SK-N-SH (cell line): ENCODE measurements around the gene KCTD12. TPM values are rescaled to one million over a fixed set of nuclear protein-coding genes. Genes with fewer than 3 reads are reported as not detected.

Experiments
- CTCF ChIA-PET: fragments of 300-600, 350-600 bp; formaldehyde crosslinking; extraction: SDS; loops from one replicate; lab custom pipeline; 2021; lab: Yijun Ruan, JAX
- POLR2A ChIA-PET: fragments of 350-600 bp; sonication (Branson Sonifier 250); formaldehyde crosslinking; extraction: SDS; loops from one replicate; lab custom pipeline; 2020; ENCODE audit warnings: antibody characterized with exemption, inconsistent platforms; lab: Yijun Ruan, JAX
- DNase-seq: peaks from one replicate; pipeline ENCODE4 v3.0.0; 2012
- H2AFZ ChIP-seq: fragments of 200-600 bp; sonication (generic); 2 replicates; pipeline ENCODE4 v1.8.1; 2016; ENCODE audit warnings: antibody characterized with exemption, mild to moderate bottlenecking, low read depth
- H3F3A ChIP-seq: fragments of 200-600 bp; sonication (generic); replicated peaks from 2 replicates; pipeline ENCODE3; 2016; ENCODE audit warnings: antibody characterized with exemption, mild to moderate bottlenecking; ENCODE audit not compliant: insufficient read depth
- H3K27ac ChIP-seq, 2 experiments: fragments of 200-500 bp in 1 of 2; fragments of 200-600 bp in 1 of 2; sonication (Bioruptor generic) in 1 of 2; sonication (generic), shearing (Covaris generic) in 1 of 2; 2 replicates each; pipeline versions ENCODE4 v1.5.1 to v1.6.1; 2014 to 2016; ENCODE audit warnings: low read depth in 2 of 2, inconsistent platforms in 1 of 2, low read length in 1 of 2, mild to moderate bottlenecking in 1 of 2, mixed read lengths in 1 of 2
- H3K27me3 ChIP-seq: fragments of 200-600 bp; sonication (generic), shearing (Covaris generic); 2 replicates; pipeline ENCODE4 v1.6.1; 2016; ENCODE audit warnings: mixed run types; ENCODE audit not compliant: insufficient read depth
- H3K36me3 ChIP-seq, 2 experiments: fragments of 200-500 bp in 1 of 2; fragments of 200-600 bp in 1 of 2; sonication (Bioruptor generic) in 1 of 2; sonication (generic) in 1 of 2; replicated peaks in 1 of 2; 2 replicates each; pipeline versions ENCODE3 to v1.5.1; 2014 to 2016; ENCODE audit warnings: low read length in 1 of 2, mild to moderate bottlenecking in 1 of 2; ENCODE audit not compliant: insufficient read depth in 2 of 2, control insufficient read depth in 1 of 2
- H3K4me1 ChIP-seq, 2 experiments: fragments of 200-500 bp in 1 of 2; fragments of 200-600 bp in 1 of 2; sonication (Bioruptor generic) in 1 of 2; sonication (generic), shearing (Covaris generic) in 1 of 2; 2 replicates each; pipeline versions ENCODE4 v1.5.1 to v1.6.1; 2014 to 2016; ENCODE audit warnings: low read depth in 1 of 2, low read length in 1 of 2, mixed run types in 1 of 2; ENCODE audit not compliant: insufficient read depth in 2 of 2, control insufficient read depth in 1 of 2
- H3K4me2 ChIP-seq: fragments of 200-600 bp; sonication (generic), shearing (Covaris generic); 2 replicates; pipeline ENCODE4 v1.6.1; 2017; ENCODE audit warnings: mixed run types
- H3K4me3 ChIP-seq, 2 experiments: fragments of 200-500 bp in 1 of 2; fragments of 200-600 bp in 1 of 2; sonication (Bioruptor generic) in 1 of 2; sonication (generic), shearing (Covaris generic) in 1 of 2; 2 replicates each; pipeline versions ENCODE4 v1.5.1 to v1.8.1; 2014 to 2016; ENCODE audit warnings: low read depth in 2 of 2, inconsistent platforms in 1 of 2, low read length in 1 of 2, mild to moderate bottlenecking in 1 of 2, mixed read lengths in 1 of 2, moderate library complexity in 1 of 2
- H3K79me2 ChIP-seq: fragments of 200-600 bp; sonication (generic); 2 replicates; pipeline ENCODE4 v1.8.1; 2017; ENCODE audit warnings: mild to moderate bottlenecking; ENCODE audit not compliant: insufficient read depth
- H3K9ac ChIP-seq: fragments of 200-600 bp; sonication (generic); 2 replicates; pipeline ENCODE4 v1.6.1; 2017; ENCODE audit warnings: mixed run types
- H3K9me2 ChIP-seq: fragments of 200-600 bp; sonication (generic); 2 replicates; pipeline ENCODE4 v1.6.1; 2017; ENCODE audit warnings: mixed run types
- H3K9me3 ChIP-seq: fragments of 200-600 bp; sonication (generic); 2 replicates; pipeline ENCODE4 v1.6.1; 2017; ENCODE audit warnings: mixed run types, mild to moderate bottlenecking, moderate library complexity
- H4K20me1 ChIP-seq: fragments of 200-600 bp; sonication (generic); 2 replicates; pipeline ENCODE4 v1.6.1; 2017; ENCODE audit warnings: mild to moderate bottlenecking, mixed run types; ENCODE audit not compliant: insufficient read depth
- ELF1 ChIP-seq: IDR thresholded peaks from 2 replicates; pipeline ENCODE4 v1.4.0; 2012
- FOXJ3 ChIP-seq: sonication (generic); formaldehyde crosslinking; IDR thresholded peaks from 2 replicates; pipeline ENCODE4 v1.5.1; 2020; ENCODE audit warnings: mild to moderate bottlenecking, missing genetic modification reagents
- GABPA ChIP-seq: IDR thresholded peaks from 2 replicates; pipeline ENCODE4 v1.4.0; 2012; ENCODE audit warnings: low read depth, mild to moderate bottlenecking
- MEF2A ChIP-seq: IDR thresholded peaks from 2 replicates; pipeline ENCODE4 v1.4.0; 2012; ENCODE audit warnings: low read depth, borderline replicate concordance
- MXI1 ChIP-seq: IDR thresholded peaks from 2 replicates; pipeline ENCODE4 v1.6.1; 2012; ENCODE audit warnings: mild to moderate bottlenecking, low read depth, low read length, improper control_type of control experiment
- NRF1 ChIP-seq: IDR thresholded peaks from 2 replicates; pipeline ENCODE4 v1.6.1; 2012; ENCODE audit warnings: low read depth, mild to moderate bottlenecking, low read length
- RAD21 ChIP-seq: IDR thresholded peaks from 2 replicates; pipeline ENCODE4 v1.6.1; 2012; ENCODE audit warnings: mild to moderate bottlenecking, low read length
- RCOR1 ChIP-seq: fragments of 150-350 bp; IDR thresholded peaks from 2 replicates; pipeline ENCODE4 v1.6.1; 2017; ENCODE audit warnings: antibody characterized with exemption, low read length
- RFX5 ChIP-seq: IDR thresholded peaks from 2 replicates; pipeline ENCODE4 v1.6.1; 2012; ENCODE audit warnings: mild to moderate bottlenecking, improper control_type of control experiment, low read length
- SMC3 ChIP-seq: IDR thresholded peaks from 2 replicates; pipeline ENCODE4 v1.6.1; 2012; ENCODE audit warnings: low read depth, low read length, improper control_type of control experiment
- TAF1 ChIP-seq: IDR thresholded peaks from 2 replicates; pipeline ENCODE4 v1.6.1; 2012; ENCODE audit warnings: low read depth, mild to moderate bottlenecking, low read length, moderate library complexity, borderline replicate concordance
- WGBS: methylation state at CpG from one replicate; pipeline ENCODE4 v1.1.6; 2017; ENCODE audit warnings: low lambda C conversion rate; 5-methylcytosine and 5-hydroxymethylcytosine counted together
- polyA plus RNA-seq, 3 experiments: library from polyadenylated mRNA; depleted of rRNA; stranded (reverse); fragments of >200 nt; gene quantifications; 2 replicates each; pipeline ENCODE4 v1.2.3, GENCODE V29; 2012
- TF ChIP-seq, protein P1 (sequence below): IDR thresholded peaks from 2 replicates; pipeline ENCODE4 v1.6.1; 2012; ENCODE audit warnings: mild to moderate bottlenecking, low read depth, low read length, moderate library complexity
- TF ChIP-seq, protein P2 (sequence below): IDR thresholded peaks from 2 replicates; pipeline ENCODE4 v1.4.0; 2012; ENCODE audit warnings: low read depth
- TF ChIP-seq, protein P3 (sequence below): fragments of 150-350 bp; IDR thresholded peaks from 2 replicates; pipeline ENCODE4 v1.6.1; 2017; ENCODE audit warnings: antibody characterized with exemption, low read length, low read depth, borderline replicate concordance
- TF ChIP-seq, protein P4 (sequence below): fragments of 200-600 bp; sonication (generic); IDR thresholded peaks from 2 replicates; pipeline ENCODE4 v1.6.1; 2017; ENCODE audit warnings: antibody characterized with exemption, mild to moderate bottlenecking, moderate library complexity

The KCTD12 gene
- polyA plus RNA-seq, 1 of the 3 experiments (the other 2 are of a cell fraction) = 1.0 TPM

DNA sequence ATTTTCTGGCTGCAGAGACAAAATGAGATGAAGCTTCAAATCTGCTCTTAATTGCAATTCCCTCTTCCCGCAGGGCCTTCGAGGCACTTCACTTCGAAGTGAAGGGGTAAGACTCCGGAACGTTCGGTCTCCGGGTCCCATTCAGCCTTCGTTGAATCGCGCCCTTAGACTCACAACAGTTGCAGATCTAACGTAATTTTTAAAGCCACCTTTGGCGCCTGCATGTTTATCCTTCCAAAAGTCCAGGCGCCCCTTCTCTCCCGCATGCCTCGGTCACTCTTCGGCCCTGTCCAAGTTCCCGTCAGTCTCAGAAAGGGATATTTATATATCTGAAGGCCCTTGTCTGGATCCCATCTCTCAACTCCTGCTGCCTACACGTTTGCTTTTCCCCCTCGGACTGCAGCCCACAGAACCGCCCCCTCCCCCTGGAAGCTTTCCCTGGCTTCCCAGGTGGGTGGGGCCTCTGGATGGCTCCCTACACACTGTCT, 915 bp upstream of the KCTD12 start (continued):
- TF ChIP-seq, protein P1, sequence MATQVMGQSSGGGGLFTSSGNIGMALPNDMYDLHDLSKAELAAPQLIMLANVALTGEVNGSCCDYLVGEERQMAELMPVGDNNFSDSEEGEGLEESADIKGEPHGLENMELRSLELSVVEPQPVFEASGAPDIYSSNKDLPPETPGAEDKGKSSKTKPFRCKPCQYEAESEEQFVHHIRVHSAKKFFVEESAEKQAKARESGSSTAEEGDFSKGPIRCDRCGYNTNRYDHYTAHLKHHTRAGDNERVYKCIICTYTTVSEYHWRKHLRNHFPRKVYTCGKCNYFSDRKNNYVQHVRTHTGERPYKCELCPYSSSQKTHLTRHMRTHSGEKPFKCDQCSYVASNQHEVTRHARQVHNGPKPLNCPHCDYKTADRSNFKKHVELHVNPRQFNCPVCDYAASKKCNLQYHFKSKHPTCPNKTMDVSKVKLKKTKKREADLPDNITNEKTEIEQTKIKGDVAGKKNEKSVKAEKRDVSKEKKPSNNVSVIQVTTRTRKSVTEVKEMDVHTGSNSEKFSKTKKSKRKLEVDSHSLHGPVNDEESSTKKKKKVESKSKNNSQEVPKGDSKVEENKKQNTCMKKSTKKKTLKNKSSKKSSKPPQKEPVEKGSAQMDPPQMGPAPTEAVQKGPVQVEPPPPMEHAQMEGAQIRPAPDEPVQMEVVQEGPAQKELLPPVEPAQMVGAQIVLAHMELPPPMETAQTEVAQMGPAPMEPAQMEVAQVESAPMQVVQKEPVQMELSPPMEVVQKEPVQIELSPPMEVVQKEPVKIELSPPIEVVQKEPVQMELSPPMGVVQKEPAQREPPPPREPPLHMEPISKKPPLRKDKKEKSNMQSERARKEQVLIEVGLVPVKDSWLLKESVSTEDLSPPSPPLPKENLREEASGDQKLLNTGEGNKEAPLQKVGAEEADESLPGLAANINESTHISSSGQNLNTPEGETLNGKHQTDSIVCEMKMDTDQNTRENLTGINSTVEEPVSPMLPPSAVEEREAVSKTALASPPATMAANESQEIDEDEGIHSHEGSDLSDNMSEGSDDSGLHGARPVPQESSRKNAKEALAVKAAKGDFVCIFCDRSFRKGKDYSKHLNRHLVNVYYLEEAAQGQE = no peak
- TF ChIP-seq MEF2A (no peak), ELF1 (no peak), RFX5 (no peak), RAD21 (no peak)
- TF ChIP-seq, all 33 proteins: peak for 0

DNA sequence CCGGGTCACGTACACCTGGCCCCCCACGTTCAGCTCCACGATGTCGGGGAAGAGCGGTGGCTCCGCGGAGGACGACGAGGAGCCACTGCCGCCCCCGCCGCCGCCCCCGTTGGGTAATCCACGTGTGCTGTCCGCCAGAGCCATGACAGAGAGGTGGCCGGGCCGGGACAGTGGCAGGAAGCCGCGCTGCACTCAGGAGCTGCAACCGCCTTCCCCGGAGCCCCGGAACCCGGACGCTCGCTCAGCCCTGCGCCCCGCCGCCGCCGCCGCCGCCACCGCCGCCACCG, 257 bp downstream of the KCTD12 start:
- H3K27me3 ChIP-seq = no peaks in the 10 kb centered on the region
- H2AFZ ChIP-seq = peak overlapping the region; percentile 85
- H3K9ac ChIP-seq = peak overlapping the region; percentile 46; the same call in 1 of the 2 replicates
- ChIA-PET CTCF (interaction anchor here (0.6 to 7.8 kb wide), 32 partner anchors 8 to 1194 kb away, joined by 3 to 49 read pairs (median 4); no protein-coding TSS in a partner anchor), POLR2A (interaction anchor here (1.4 to 1.6 kb wide), 2 partner anchors 9 to 38 kb away, joined by 3 to 5 read pairs; no protein-coding TSS in a partner anchor)
- H4K20me1 ChIP-seq = no peaks in the 10 kb centered on the region
- no CpG with 5 or more reads among the region's 37 CpGs for whole genome bisulfite sequencing
- peaks cover 5% of the 10 kb centered on the region for H3F3A ChIP-seq
- no peaks in the 10 kb centered on the region for H3K36me3 ChIP-seq
- H3K4me1 ChIP-seq = peaks cover 0 to 13% of the 10 kb centered on the region in 2 experiments; a peak in 2 of 4 replicates
- no peak for DNase-seq
- no peaks in the 10 kb centered on the region for H3K9me3 ChIP-seq
- H3K27ac ChIP-seq = peak overlapping the region in 1 of 2 experiments; percentile 58; a peak in 2 of 4 replicates
- H3K79me2 ChIP-seq = peaks cover 6% of the 10 kb centered on the region; the same call in 1 of the 2 replicates
- TF ChIP-seq MEF2A = no peak
- no peak for TF ChIP-seq FOXJ3 (CRISPR knock-in tag)
- TF ChIP-seq MXI1 = peak; percentile 37; the same call in 1 of the 2 replicates
- TF ChIP-seq GABPA = no peak
- no peaks in the 10 kb centered on the region for H3K9me2 ChIP-seq
- peak overlapping the region; percentile 91 for H3K4me2 ChIP-seq
- H3K4me3 ChIP-seq = peak overlapping the region; percentile 67 to 70

DNA sequence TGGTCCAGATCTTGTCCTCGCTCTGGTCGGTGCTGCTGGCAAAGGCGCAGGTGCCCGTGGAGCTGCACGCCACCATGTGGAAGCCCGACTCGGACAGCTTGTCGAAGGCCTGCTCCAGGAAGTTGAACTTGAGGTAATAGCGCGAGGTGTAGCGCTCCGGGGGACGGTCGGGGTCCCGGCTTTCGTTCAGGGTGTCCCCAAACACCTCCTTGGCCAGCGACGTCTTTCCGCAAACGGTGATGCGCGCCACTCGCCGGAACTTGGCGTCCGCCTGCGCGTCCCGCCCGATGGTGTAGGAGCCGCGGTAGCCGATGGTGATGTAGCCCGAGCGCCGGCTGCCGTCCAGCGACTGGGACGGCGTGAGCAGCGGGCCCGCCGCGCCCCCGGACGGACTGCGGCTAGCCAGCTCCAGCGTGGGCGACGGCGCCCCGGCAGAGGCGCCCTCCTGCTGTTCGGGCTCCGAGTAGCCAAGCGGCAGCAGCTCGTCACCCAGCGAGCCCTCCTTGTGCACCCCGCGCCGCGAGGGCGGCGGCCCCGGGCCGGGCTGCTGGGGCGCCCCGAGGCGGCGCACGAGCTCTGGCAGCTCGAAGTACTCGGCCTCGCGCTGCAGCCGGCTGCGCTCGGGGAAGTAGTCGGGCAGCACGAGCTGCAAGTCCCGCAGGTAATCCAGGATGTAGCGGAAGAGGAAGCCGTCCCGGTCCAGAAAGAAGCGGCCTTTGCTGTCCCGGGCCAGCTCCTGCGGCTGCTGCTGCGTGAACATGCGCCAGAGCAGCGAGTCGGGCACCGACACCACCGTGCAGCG, 801 bp downstream of the KCTD12 start:
- Histone ChIP-seq H4K20me1 (no peaks in the 10 kb centered on the region), H3K4me2 (peak overlapping the region; percentile 91), H3F3A (peaks cover 6% of the 10 kb centered on the region), H2AFZ (peak overlapping the region; percentile 85), H3K79me2 (peaks cover 6% of the 10 kb centered on the region; the same call in 1 of the 2 replicates), H3K27me3 (no peaks in the 10 kb centered on the region), H3K4me1 (peaks cover 0 to 13% of the 10 kb centered on the region in 2 experiments; a peak in 2 of 4 replicates), H3K9me2 (no peaks in the 10 kb centered on the region), H3K4me3 (peak overlapping the region; percentile 67 to 70), H3K27ac (peak overlapping the region in 1 of 2 experiments; percentile 58; a peak in 2 of 4 replicates), H3K36me3 (no peaks in the 10 kb centered on the region), H3K9ac (peak overlapping the region; percentile 46; the same call in 1 of the 2 replicates), H3K9me3 (no peaks in the 10 kb centered on the region)
- TF ChIP-seq SMC3 (peak; percentile 64), MXI1 (peak; percentile 60; the same call in 1 of the 2 replicates), NRF1 (0 out of 2 replicates have a peak, but pooled peaks have one; percentile 17), RAD21 (peak; percentile 70), ELF1 (no peak), TAF1 (no peak), RCOR1 (no peak)
- TF ChIP-seq, protein P2, sequence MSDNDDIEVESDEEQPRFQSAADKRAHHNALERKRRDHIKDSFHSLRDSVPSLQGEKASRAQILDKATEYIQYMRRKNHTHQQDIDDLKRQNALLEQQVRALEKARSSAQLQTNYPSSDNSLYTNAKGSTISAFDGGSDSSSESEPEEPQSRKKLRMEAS = peak; percentile 79
- TF ChIP-seq, protein P3, sequence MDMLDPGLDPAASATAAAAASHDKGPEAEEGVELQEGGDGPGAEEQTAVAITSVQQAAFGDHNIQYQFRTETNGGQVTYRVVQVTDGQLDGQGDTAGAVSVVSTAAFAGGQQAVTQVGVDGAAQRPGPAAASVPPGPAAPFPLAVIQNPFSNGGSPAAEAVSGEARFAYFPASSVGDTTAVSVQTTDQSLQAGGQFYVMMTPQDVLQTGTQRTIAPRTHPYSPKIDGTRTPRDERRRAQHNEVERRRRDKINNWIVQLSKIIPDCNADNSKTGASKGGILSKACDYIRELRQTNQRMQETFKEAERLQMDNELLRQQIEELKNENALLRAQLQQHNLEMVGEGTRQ = no peak
- TF ChIP-seq, protein P4, sequence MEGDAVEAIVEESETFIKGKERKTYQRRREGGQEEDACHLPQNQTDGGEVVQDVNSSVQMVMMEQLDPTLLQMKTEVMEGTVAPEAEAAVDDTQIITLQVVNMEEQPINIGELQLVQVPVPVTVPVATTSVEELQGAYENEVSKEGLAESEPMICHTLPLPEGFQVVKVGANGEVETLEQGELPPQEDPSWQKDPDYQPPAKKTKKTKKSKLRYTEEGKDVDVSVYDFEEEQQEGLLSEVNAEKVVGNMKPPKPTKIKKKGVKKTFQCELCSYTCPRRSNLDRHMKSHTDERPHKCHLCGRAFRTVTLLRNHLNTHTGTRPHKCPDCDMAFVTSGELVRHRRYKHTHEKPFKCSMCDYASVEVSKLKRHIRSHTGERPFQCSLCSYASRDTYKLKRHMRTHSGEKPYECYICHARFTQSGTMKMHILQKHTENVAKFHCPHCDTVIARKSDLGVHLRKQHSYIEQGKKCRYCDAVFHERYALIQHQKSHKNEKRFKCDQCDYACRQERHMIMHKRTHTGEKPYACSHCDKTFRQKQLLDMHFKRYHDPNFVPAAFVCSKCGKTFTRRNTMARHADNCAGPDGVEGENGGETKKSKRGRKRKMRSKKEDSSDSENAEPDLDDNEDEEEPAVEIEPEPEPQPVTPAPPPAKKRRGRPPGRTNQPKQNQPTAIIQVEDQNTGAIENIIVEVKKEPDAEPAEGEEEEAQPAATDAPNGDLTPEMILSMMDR = peak; percentile 50
- POLR2A ChIA-PET = interaction anchor here (1.4 to 1.6 kb wide), 2 partner anchors 10 to 37 kb away, joined by 3 to 5 read pairs; no protein-coding TSS in a partner anchor
- peak; percentile 81 for DNase-seq
- WGBS = 2% methylated on average over 26 of the region's 94 CpGs
- CTCF ChIA-PET = interaction anchor here (0.6 to 7.8 kb wide), 45 partner anchors 9 to 1197 kb away, joined by 3 to 49 read pairs (median 4); no protein-coding TSS in a partner anchor
